HG03354 (cell line): ENCODE results near the gene TLX3.
A peak's percentile ranks its signal among the peaks of the same experiment; 100 is the strongest.
"Not testable (repeated sequence)": the region's sequence is repeated elsewhere in the genome, so short reads cannot be mapped to it uniquely, and the experiment has no call there.

Source experiments
- ATAC-seq: cut with Tn5 transposase; IDR thresholded peaks from one replicate; pipeline ENCODE4 v1.9.1; 2021; ENCODE audit warnings: mild to moderate bottlenecking; ENCODE audit not compliant: unreplicated experiment, poor library complexity, severe bottlenecking

Gene TLX3

GRCh38 chr5:171318026-171318425 is 9.0 kb downstream of the TLX3 start:
- ATAC-seq: no peak

GRCh38 chr5:171321447-171321846 is 12.4 kb downstream of the TLX3 start:
- ATAC-seq: no peak

GRCh38 chr5:171322527-171322926 is 13.5 kb downstream of the TLX3 start:
- ATAC-seq: no peak

GRCh38 chr5:171323007-171323406 is 14.0 kb downstream of the TLX3 start:
- ATAC-seq: no peak

- no peak for ATAC-seq
Measured at GRCh38 chr5:171323806-171324632, 15.0 kb downstream of the TLX3 start.

GRCh38 chr5:171330021-171330420 is 21.0 kb downstream of the TLX3 start:
- no peak for ATAC-seq

- ATAC-seq: no peak
Measured at GRCh38 chr5:171335616-171336015, 26.6 kb downstream of the TLX3 start.

- no peak for ATAC-seq
Measured at GRCh38 chr5:171336521-171337209, 27.6 kb downstream of the TLX3 start.

- no peak for ATAC-seq
Measured at GRCh38 chr5:171337210-171337569, 28.1 kb downstream of the TLX3 start.

GRCh38 chr5:171340042-171340441 is 31.0 kb downstream of the TLX3 start:
- no peak for ATAC-seq

- ATAC-seq: no peak
Measured at GRCh38 chr5:171340491-171340890, 31.4 kb downstream of the TLX3 start.

GRCh38 chr5:171342362-171343111 is 33.5 kb downstream of the TLX3 start:
- no peak for ATAC-seq

- no peak for ATAC-seq
Measured at GRCh38 chr5:171344936-171345608, 36.0 kb downstream of the TLX3 start.

GRCh38 chr5:171351536-171352073 is 42.6 kb downstream of the TLX3 start:
- no peak for ATAC-seq

GRCh38 chr5:171355302-171355724 is 46.3 kb downstream of the TLX3 start:
- ATAC-seq: peak; percentile 92

GRCh38 chr5:171357843-171358242 is 48.8 kb downstream of the TLX3 start:
- no peak for ATAC-seq

GRCh38 chr5:171361151-171361550 is 52.1 kb downstream of the TLX3 start:
- ATAC-seq: not testable (repeated sequence)
